Measurements from ENCODE around the gene ARFRP1.
A peak's percentile ranks its signal among the peaks of the same experiment; 100 is the strongest.

Gene ARFRP1

DNA sequence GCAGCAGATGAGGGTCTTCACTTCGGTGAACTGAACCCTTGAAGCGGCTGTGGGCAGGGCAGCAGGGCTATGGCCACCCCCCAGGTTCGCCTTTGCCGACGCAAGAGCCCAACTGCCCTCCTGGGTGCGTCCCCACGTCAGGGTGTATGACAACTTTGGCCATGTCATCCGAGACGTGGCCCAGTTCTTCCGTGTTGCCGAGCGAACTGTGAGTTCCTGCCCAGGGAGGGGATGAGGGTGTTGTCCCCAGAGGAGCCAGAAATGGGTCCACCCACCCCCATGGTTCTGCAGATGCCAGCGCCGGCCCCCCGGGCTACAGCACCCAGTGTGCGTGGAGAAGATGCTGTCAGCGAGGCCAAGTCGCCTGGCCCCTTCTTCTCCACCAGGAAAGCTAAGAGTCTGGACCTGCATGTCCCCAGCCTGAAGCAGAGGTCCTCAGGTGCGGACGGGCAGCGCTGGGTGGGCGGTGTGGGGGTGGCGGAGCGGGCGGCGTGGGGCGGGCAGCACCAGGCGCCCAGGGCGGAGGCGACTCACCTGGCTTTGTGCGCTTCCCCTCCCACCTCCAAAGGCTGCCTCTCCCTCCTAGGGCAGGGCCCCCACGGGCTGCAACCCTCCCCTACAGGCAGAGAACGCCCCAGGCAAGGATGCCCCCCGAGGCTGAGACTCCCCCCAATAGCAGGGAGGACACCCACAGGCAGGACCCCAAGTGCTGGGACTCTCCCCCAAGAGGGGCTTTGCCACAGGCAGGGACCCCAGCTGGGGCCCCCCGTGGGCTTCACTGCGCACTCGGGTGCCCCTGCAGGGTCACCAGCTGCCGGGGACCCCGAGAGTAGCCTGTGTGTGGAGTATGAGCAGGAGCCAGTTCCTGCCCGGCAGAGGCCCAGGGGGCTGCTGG is 17.5 kb downstream of the ARFRP1 start:
- DNase-seq: no peak

GRCh38 chr20:63689046-63690002 is 18.5 kb downstream of the ARFRP1 start:
- no peak for DNase-seq

GRCh38 chr20:63688228-63689045 is 19.3 kb downstream of the ARFRP1 start:
- DNase-seq: no peak

GRCh38 chr20:63687419-63688178 is 20.2 kb downstream of the ARFRP1 start:
- no peak for DNase-seq

- peak; percentile 78 for DNase-seq
These were observed 21.1 kb downstream of the ARFRP1 start for GRCh38 chr20:63686492-63687321.

DNA sequence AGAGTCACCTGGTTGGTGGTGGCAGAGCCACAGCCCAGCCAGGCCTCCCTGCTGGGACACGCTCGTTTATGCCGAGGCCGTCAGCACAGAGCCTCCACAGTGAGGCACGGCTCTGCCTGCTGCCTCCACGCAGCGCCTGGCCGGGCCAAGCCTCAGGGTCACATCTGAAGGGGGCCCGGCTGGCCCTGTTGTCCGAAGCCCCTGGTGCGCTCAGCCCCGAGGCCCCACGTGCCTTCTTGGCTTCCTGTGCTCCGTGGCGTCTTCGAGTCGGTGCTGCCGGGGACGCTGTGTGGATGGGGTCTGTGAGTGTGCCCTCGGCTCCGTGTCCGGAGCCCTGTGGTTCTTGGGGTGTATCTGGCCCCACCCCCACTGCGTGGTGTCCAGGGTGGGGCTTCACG is 21.7 kb downstream of the ARFRP1 start:
- no peak for DNase-seq

DNA sequence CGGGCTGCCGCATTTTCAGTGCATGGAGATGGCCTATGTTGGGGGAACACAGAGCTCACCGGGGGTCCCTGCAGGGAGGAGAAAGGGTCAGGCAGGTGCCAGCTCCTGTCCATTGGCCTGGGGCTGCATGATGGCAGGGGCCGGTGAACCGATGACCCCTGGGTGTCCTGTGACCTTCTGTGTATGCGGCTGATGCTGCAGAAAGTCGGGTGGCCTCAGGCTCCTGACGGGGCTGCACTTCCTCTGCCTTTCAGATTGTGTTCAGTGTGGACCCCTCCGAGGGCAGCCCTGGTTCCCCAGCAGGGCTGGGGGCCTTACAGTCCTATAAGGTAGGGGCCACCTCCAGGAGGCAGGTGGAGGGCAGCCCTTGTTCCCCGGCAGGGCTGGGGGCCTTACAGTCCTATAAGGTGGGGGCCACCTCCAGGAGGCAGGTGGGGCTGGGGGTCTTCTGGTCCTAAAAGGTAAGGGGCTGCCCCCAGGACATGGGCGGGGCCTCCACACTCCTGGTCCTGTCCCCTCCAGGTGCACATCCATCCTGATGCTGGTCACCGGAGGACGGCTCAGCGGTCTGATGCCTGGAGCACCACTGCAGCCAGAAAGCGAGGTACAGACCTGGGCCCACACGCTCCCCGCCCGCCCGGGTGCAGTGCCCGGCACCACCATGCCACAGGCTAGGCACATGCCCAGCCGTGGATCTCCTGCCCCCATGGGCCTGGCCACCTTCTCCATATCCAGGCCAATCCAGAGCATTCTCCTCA is 22.3 kb downstream of the ARFRP1 start:
- DNase-seq: no peak

DNA sequence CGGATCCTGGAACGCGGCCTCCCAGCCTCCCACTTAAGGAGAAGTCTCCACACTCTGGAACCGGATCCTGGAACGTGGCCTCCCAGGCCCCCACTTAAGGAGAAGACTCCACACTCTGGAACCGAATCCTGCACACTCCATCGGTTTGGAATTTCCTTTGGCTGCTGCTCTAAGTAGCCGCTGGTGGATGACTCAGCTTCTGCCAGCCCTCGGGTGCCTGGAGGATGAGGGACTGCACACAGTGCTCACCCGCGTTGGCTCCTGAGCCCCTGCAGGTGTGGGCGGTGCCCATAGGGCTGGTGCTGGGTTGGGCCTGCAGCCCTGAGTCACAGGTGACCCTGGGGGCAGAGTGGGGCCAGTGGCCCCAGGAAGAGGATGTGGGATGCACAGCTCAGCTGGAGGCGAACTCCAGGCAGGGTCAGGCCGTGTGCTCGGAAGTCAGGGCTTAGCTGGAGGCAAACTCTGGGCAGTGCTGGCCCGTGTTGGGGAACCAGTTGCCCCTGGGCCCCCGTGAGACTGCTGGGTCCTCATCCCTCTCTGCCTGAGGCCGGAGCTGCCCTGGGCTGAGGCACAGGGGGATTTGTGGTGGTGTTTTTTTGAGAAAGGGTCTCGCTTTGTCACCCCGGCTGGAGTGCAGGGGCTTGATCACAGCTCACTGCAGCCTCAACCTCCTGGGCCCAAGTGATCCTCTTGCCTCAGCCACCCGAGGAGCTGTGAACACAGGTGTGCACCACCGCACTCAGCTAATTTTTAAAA is 25.2 kb downstream of the ARFRP1 start:
- peak; percentile 100 for DNase-seq

DNA sequence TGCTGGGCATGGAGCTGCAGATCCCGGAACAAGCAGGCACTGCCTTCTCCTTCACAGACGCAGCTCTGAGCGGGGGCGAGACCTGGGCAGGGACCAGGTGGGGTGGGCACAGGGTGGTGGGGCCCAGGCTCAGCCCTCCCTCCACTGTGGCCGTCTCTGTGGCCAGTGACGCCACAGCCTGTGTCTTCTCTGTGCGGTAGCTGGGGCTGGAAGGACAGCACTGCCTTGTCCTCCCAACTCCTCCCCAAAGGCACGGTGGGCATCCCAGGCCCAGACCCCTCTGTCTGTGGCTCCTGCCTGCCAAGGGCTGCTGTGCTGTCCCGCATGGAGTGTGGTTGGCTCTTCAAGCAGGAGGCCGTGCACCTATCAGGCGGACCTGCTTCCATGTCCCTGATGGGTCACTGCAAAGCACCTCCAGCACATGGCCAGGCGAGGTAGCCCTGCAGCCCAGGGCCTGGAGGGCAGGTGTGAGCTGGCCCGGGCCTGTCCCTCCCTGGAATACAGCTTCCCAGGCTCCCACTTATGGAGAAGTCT is 26.1 kb downstream of the ARFRP1 start:
- no peak for DNase-seq

- DNase-seq: no peak
These were observed 26.7 kb downstream of the ARFRP1 start for GRCh38 chr20:63680857-63681608.

GRCh38 chr20:63680427-63680826 is 27.3 kb downstream of the ARFRP1 start:
- DNase-seq: no peak

DNA sequence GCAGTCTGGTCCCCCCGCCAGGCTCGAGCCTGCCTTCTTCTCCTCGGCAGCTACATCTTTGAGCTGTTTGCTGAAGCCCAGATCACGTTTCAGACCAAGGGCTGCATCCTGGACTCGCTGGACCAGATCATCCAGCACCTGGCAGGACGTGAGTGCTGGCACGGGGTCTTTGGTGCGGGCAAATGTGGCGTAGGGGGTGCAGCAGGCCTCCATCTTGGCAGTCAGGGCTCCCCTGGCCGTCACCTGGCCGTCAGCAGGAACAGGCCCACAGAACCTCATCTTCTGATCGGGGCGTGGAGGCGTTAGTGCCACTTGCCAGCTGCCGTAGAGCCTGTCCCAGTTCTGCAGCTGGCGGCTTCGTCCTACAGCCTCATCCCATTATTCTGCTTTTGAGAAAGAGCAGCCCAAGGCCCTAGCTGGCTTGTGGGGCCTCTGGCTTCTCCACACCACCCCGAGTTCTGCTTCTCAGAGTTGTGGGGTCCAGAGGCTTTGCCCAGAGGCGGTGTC is 27.9 kb downstream of the ARFRP1 start:
- DNase-seq: no peak

DNA sequence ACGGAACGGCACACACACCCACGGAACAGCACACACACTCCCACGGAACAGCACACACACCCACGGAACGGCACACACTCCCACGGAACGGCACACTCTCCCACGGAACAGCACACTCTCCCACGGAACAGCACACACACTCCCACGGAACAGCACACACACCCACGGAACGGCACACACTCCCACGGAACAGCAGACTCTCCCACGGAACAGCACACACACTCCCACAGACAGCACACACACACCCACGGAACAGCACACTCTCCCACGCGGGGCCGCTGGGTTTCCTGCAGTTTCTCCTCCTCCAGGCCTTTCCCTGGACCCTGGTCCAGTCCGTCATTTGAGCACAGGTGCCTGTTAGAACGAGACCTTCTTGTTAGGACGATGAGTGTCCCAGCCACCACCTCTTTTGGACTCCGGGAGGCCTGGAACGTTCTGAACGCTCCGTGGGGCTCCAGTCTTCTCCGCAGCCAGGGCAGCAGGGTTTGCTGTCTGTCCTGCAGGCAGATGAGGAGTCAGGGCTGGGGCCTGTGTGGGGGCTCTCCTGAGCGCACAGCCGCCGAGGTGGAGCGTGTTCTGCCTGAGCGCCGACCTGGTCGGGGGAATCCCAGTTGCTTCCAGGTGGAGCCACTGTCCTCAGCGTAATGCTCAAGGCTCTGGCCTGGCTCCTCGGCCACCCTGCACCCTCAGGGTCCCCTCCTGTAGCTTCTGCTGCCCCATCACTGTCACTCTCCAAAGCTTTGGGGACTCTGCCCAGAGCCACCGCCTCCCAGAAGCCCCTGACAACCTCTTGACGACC is 28.9 kb downstream of the ARFRP1 start:
- no peak for DNase-seq

DNA sequence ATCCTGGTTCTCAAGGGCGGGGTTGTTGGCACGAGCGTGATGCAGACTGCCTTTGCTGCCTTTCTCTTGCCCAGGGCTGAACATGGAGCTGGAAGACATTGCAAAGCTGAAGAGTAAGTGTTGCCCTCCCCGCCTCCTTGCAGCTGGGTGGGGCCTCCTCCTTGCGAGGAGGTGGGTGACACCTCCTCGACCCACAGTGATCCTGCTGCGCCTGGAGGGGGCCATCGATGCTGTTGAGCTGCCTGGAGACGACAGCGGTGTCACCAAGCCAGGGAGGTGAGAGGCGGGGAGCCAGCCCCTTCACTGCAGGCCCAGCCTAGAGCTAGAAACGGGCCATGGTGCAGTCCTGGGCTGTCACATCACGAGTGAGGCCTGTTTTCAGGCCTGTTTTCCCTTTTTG is 29.7 kb downstream of the ARFRP1 start:
- no peak for DNase-seq

DNA sequence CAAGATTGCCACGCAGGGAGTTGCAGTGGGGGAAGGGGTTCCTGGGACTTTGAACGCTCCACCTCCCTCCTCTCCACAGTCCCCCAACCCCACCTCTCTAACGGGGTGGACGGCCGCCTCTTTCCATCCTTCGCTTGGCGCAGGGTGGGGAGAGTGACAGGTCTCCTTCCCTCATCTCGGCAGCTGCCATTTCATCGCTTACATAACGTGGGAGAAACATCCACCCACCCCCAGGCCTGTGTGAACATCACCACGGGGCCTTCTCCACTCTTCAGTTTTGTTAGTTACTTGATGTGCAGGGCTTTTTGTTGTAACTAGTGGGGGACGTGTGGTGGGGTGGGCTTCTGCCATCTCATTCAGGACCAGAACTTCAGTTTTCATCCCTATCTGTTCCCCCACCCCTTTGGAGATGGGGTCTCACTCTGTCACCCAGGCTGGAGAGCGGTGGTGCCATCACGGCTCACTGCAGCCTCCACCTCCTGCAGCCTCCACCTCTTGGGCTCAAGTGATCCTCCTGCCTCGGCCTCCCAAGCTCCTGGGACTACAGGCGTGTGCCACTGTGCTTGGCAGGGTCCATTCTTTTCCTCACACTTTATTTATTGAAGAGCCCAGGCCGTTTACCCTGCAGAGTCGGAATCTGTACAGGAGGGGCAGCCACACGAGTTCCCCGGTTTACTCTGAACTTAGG is 32.0 kb downstream of the ARFRP1 start:
- no peak for DNase-seq

- DNase-seq: no peak
These were observed 33.8 kb downstream of the ARFRP1 start for GRCh38 chr20:63673951-63674350.

GRCh38 chr20:63672666-63673065 is 35.1 kb downstream of the ARFRP1 start:
- no peak for DNase-seq
